Activated naive CD4-positive, alpha-beta T cell treated with anti-CD3 and anti-CD28 coated beads, Interleukin-2, amount 50 U/mL, for 72 hours (primary cell): ENCODE measurements around the gene ZNF646. TPM values are rescaled to one million over a fixed set of nuclear protein-coding genes. Genes with fewer than 3 reads are reported as not detected.

ENCODE experiments used
- ATAC-seq, 2 donors: fragments of 150-1000 bp; cut with Tn5 transposase; 2 replicates each; pipeline ENCODE4 v1.10.0; 2021; ENCODE audit warnings: mild to moderate bottlenecking in 2 of 2, moderate library complexity in 2 of 2
- DNase-seq, 2 donors: peaks; one replicate each; pipeline ENCODE4 v3.0.0; 2021 to 2022; ENCODE audit warnings: low spot score in 2 of 2
- H3K27ac Mint-ChIP-seq, 2 donors: one replicate each; pipeline ENCODE4 v1.8.0; 2022; ENCODE audit warnings: mild to moderate bottlenecking in 2 of 2, mixed read lengths in 2 of 2
- H3K36me3 Mint-ChIP-seq, 2 donors: one replicate each; pipeline ENCODE4 v1.8.0; 2022; ENCODE audit warnings: mixed read lengths in 2 of 2
- H3K9me3 Mint-ChIP-seq, 2 donors: one replicate each; pipeline ENCODE4 v1.8.0; 2022; ENCODE audit warnings: mixed read lengths in 2 of 2
- total RNA-seq, 2 donors: library from RNA; stranded (reverse); gene quantifications; one replicate each; pipeline ENCODE4 v1.2.3, GENCODE V29; 2022

Gene ZNF646
- total RNA-seq, 2 donors from 2014 or later = 20.2 to 35.6 TPM

- H3K9me3 Mint-ChIP-seq = no peaks in the 10 kb centered on the region
- peaks cover 0 to 14% of the 10 kb centered on the region in 2 donors for H3K36me3 Mint-ChIP-seq
- H3K27ac Mint-ChIP-seq = peak overlapping the region in 1 of 2 donors; percentile 88
- ATAC-seq (no peak), DNase-seq (no peak)
Measured at GRCh38 chr16:31108794-31109558, 34.8 kb downstream of the ZNF646 start.

GRCh38 chr16:31109622-31110021, 35.4 kb downstream of the ZNF646 start:
- Mint-ChIP-seq H3K9me3 (no peaks in the 10 kb centered on the region), H3K27ac (peak overlapping the region in 1 of 2 donors; percentile 88), H3K36me3 (peaks cover 0 to 14% of the 10 kb centered on the region in 2 donors)
- no peak for ATAC-seq
- no peak for DNase-seq

GRCh38 chr16:31110106-31111034, 36.1 kb downstream of the ZNF646 start:
- Mint-ChIP-seq H3K27ac (peak overlapping the region in 1 of 2 donors; percentile 50), H3K9me3 (no peaks in the 10 kb centered on the region), H3K36me3 (peaks cover 0 to 14% of the 10 kb centered on the region in 2 donors)
- DNase-seq (no peak), ATAC-seq (no peak)

GRCh38 chr16:31111881-31112466, 37.8 kb downstream of the ZNF646 start:
- H3K27ac Mint-ChIP-seq = no peak overlapping the region
- no peaks in the 10 kb centered on the region for H3K9me3 Mint-ChIP-seq
- ATAC-seq = no peak
- DNase-seq = no peak
- H3K36me3 Mint-ChIP-seq = peaks cover 0 to 19% of the 10 kb centered on the region in 2 donors

GRCh38 chr16:31112711-31113110, 38.5 kb downstream of the ZNF646 start:
- H3K27ac Mint-ChIP-seq = no peak overlapping the region
- no peak for DNase-seq
- H3K36me3 Mint-ChIP-seq = peaks cover 0 to 19% of the 10 kb centered on the region in 2 donors
- ATAC-seq = no peak
- no peaks in the 10 kb centered on the region for H3K9me3 Mint-ChIP-seq

GRCh38 chr16:31113121-31114120, 39.2 kb downstream of the ZNF646 start:
- peak overlapping the region in 1 of 2 donors; percentile 75 for H3K27ac Mint-ChIP-seq
- no peaks in the 10 kb centered on the region for H3K9me3 Mint-ChIP-seq
- DNase-seq (no peak), ATAC-seq (no peak)
- peaks cover 5 to 19% of the 10 kb centered on the region in 2 donors for H3K36me3 Mint-ChIP-seq

- Mint-ChIP-seq H3K27ac (peak overlapping the region in 1 of 2 donors; percentile 88), H3K9me3 (no peaks in the 10 kb centered on the region), H3K36me3 (peaks cover 13 to 17% of the 10 kb centered on the region in 2 donors)
- no peak for ATAC-seq
- no peak for DNase-seq
Measured at GRCh38 chr16:31114468-31114867, 40.2 kb downstream of the ZNF646 start.

GRCh38 chr16:31117384-31118222, 43.4 kb downstream of the ZNF646 start, which contains the start of gene KAT8:
Gene KAT8 (plus strand): TSS chr16:31117664. CDS start chr16:31117682, 18 bp downstream.
- DNase-seq = peak; percentile 95 to 98
- H3K9me3 Mint-ChIP-seq = no peaks in the 10 kb centered on the region
- peaks cover 15 to 21% of the 10 kb centered on the region in 2 donors for H3K36me3 Mint-ChIP-seq
- H3K27ac Mint-ChIP-seq = peak within 1 kb of the TSS; percentile 91 to 95
- ATAC-seq = peak; percentile 95

GRCh38 chr16:31118223-31119155, 44.3 kb downstream of the ZNF646 start:
- Mint-ChIP-seq H3K9me3 (no peaks in the 10 kb centered on the region), H3K27ac (peak overlapping the region; percentile 91 to 95), H3K36me3 (peaks cover 15 to 21% of the 10 kb centered on the region in 2 donors)
- ATAC-seq = no peak
- no peak for DNase-seq

- DNase-seq = no peak
- peaks cover 15 to 21% of the 10 kb centered on the region in 2 donors for H3K36me3 Mint-ChIP-seq
- no peak for ATAC-seq
- no peak overlapping the region for H3K27ac Mint-ChIP-seq
- H3K9me3 Mint-ChIP-seq = no peaks in the 10 kb centered on the region
Measured at GRCh38 chr16:31120129-31120528, 45.9 kb downstream of the ZNF646 start.

GRCh38 chr16:31125844-31126243, 51.6 kb downstream of the ZNF646 start:
- DNase-seq (no peak), ATAC-seq (no peak)
- peaks cover 0 to under 1% of the 10 kb centered on the region in 2 donors for H3K36me3 Mint-ChIP-seq
- H3K9me3 Mint-ChIP-seq = no peaks in the 10 kb centered on the region
- H3K27ac Mint-ChIP-seq = no peak overlapping the region

- Mint-ChIP-seq H3K9me3 (no peaks in the 10 kb centered on the region), H3K36me3 (no peaks in the 10 kb centered on the region), H3K27ac (peak overlapping the region in 1 of 2 donors; percentile 85)
- ATAC-seq (no peak), DNase-seq (no peak)
Measured at GRCh38 chr16:31127182-31127581, 53.0 kb downstream of the ZNF646 start.

- DNase-seq = no peak
- Mint-ChIP-seq H3K27ac (peak overlapping the region in 1 of 2 donors; percentile 88), H3K9me3 (no peaks in the 10 kb centered on the region), H3K36me3 (no peaks in the 10 kb centered on the region)
- ATAC-seq = no peak
Measured at GRCh38 chr16:31128711-31129567, 54.7 kb downstream of the ZNF646 start.
